Measurements from ENCODE around the gene CLPX.
A peak's percentile ranks its signal among the peaks of the same experiment; 100 is the strongest.
"Not testable (repeated sequence)": the region's sequence is repeated elsewhere in the genome, so short reads cannot be mapped to it uniquely, and the experiment has no call there.

Gene CLPX

GRCh38 chr15:65106011-65106590, 79.0 kb downstream of the CLPX start:
- Mint-ChIP-seq H3K27me3 (no peaks in the 10 kb centered on the region), H3K4me3 (no peak overlapping the region), H3K9me3 (no peaks in the 10 kb centered on the region), H3K27ac (no peak overlapping the region), H3K4me1 (peaks cover 5% of the 10 kb centered on the region), H3K36me3 (peaks cover 59% of the 10 kb centered on the region)
- ATAC-seq: no peak

- no peaks in the 10 kb centered on the region for H3K27me3 Mint-ChIP-seq
- H3K36me3 Mint-ChIP-seq: peaks cover 67% of the 10 kb centered on the region
- no peak overlapping the region for H3K27ac Mint-ChIP-seq
- no peak overlapping the region for H3K4me3 Mint-ChIP-seq
- no peaks in the 10 kb centered on the region for H3K9me3 Mint-ChIP-seq
- peaks cover 5% of the 10 kb centered on the region for H3K4me1 Mint-ChIP-seq
- no peak for ATAC-seq
Measured at GRCh38 chr15:65105038-65105437, 80.1 kb downstream of the CLPX start.

- no peak for ATAC-seq
- no peaks in the 10 kb centered on the region for H3K9me3 Mint-ChIP-seq
Measured at GRCh38 chr15:65102912-65103311, 82.2 kb downstream of the CLPX start.

DNA sequence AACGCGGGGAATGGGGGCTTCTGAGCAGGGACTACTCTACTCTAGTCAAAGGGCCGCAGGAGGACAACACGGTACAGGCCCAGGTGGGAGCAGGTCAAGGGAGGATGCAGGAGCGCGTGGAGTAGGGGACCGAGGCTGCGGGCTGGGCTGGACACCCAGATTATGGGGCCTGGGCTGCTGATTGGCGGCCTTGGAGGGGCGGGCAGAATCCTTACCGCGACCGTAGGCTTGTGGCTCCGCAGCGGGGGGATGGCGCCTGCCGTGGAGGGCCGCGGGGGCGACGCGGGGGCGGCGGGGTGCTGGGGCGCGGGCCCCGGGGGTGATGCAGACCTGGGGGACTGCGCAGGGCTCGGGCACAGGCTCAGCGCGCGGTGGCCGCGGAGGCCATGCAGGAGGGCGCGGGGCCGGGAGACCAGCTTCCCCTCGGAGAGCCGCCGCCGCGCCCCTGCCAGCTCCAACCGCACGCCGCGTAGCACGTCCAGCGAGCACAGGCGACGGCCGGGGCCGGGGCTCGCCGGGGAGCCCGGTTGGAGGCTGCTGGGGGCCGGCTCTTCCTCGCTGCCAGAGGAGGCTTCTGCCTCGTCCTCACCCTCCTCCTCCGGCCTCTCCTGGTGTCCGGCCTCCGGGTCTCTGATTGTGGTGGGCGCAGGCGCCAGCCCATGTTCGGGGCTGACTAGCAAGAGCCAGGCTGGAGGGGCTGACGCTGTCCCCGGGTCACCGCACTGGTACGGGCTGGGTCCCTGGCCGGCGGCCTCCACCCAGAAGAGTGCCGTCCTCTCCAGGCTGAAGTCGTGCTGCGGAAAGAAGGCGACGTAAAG, 83.0 kb downstream of the CLPX start:
- Mint-ChIP-seq H3K4me1 (peaks cover 5% of the 10 kb centered on the region), H3K4me3 (no peak overlapping the region), H3K9me3 (no peaks in the 10 kb centered on the region), H3K27me3 (no peaks in the 10 kb centered on the region), H3K27ac (no peak overlapping the region), H3K36me3 (peaks cover 72% of the 10 kb centered on the region)
- ATAC-seq: peak; percentile 43

More at GRCh38 chr15:65102912-65103311, 82.2 kb downstream of the CLPX start:
- no peak overlapping the region for H3K4me3 Mint-ChIP-seq
- no peak overlapping the region for H3K27ac Mint-ChIP-seq
- H3K27me3 Mint-ChIP-seq: no peaks in the 10 kb centered on the region
- H3K4me1 Mint-ChIP-seq: peaks cover 5% of the 10 kb centered on the region
- peaks cover 72% of the 10 kb centered on the region for H3K36me3 Mint-ChIP-seq

- Mint-ChIP-seq H3K9me3 (no peaks in the 10 kb centered on the region), H3K4me3 (no peak overlapping the region), H3K4me1 (peaks cover 5% of the 10 kb centered on the region), H3K36me3 (peaks cover 73% of the 10 kb centered on the region), H3K27me3 (no peaks in the 10 kb centered on the region), H3K27ac (no peak overlapping the region)
- no peak for ATAC-seq
Measured at GRCh38 chr15:65101411-65101890, 83.7 kb downstream of the CLPX start.

DNA sequence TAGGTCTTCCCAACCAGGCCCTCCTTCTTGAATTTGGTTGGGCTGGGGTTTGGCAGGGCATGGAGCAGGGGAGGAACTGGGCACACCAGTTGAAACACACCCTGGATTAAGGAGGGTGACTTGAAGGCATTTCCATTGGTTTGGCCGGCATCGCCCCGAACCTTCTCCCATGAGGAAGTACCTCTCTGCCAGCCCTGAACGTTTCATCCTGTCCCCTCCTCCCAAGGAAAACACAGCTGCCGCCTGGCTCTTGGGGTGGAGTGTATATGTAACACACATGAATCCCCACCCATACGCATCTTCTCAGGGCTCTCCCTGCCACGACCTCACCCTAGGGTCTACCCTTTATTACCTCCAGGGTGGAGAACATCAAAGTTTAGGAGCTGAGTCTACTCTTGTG, 84.7 kb downstream of the CLPX start:
- H3K27me3 Mint-ChIP-seq: no peaks in the 10 kb centered on the region
- no peak for ATAC-seq
- no peaks in the 10 kb centered on the region for H3K9me3 Mint-ChIP-seq
- no peak overlapping the region for H3K4me3 Mint-ChIP-seq
- peaks cover 63% of the 10 kb centered on the region for H3K36me3 Mint-ChIP-seq
- H3K4me1 Mint-ChIP-seq: peaks cover 5% of the 10 kb centered on the region
- H3K27ac Mint-ChIP-seq: no peak overlapping the region

DNA sequence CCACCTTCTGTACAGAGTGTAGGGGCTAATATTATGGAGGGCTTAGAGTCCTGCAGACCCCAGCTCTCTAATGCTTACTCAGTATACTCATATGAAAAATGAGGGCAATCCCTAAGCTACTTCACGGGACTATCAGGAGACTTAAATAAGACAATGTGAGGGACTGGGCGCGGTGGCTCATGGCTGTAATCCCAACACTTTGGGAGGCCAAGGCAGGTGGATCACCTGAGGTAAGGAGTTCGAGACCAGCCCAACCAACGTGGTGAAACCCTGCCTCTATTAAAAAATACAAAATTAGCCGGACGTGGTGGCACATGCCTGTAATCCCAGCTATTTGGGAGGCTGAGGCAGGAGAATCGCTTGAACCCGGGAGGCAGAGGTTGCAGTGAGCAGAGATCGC, 85.3 kb downstream of the CLPX start:
- ATAC-seq: not testable (repeated sequence)
- H3K36me3 Mint-ChIP-seq: peaks cover 57% of the 10 kb centered on the region

DNA sequence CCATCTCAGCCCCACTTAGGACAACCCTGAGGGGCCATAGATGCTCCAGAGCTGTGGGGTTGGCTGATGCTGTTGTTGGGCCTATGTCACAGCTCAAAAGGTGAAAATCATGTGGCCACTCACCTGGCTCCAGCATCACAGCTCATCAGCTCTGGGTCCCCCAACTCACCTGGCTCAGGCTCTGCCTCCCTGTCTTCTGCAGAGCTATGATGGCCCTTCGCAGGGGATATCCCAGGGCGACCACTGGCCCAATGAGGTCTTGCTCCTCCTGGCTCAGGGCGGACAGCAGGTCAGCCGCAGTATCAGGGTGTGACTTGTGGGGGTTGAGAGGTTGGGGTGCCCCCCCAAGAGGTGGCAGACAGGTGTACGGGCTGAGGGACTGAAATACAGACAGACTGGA, 85.8 kb downstream of the CLPX start:
- peaks cover 56% of the 10 kb centered on the region for H3K36me3 Mint-ChIP-seq
- no peak overlapping the region for H3K4me3 Mint-ChIP-seq
- peaks cover 5% of the 10 kb centered on the region for H3K4me1 Mint-ChIP-seq
- ATAC-seq: no peak
- H3K27me3 Mint-ChIP-seq: no peaks in the 10 kb centered on the region
- no peaks in the 10 kb centered on the region for H3K9me3 Mint-ChIP-seq
- no peak overlapping the region for H3K27ac Mint-ChIP-seq

More for the DNA sequence above, 85.3 kb downstream of the CLPX start:
- not testable (repeated sequence) for H3K4me3 Mint-ChIP-seq, H3K27me3 Mint-ChIP-seq, H3K27ac Mint-ChIP-seq, H3K4me1 Mint-ChIP-seq, H3K9me3 Mint-ChIP-seq
